HepG2 (cell line): ENCODE results near the gene TAF1D. TPM values are rescaled to one million over a fixed set of nuclear protein-coding genes. Genes with fewer than 3 reads are reported as not detected.

Experiments
- ARID5B ChIP-seq: IDR thresholded peaks from 2 replicates; pipeline ENCODE4 v1.4.0; 2020; ENCODE audit warnings: mild to moderate bottlenecking, missing genetic modification reagents
- ATF6 ChIP-seq: sonication (generic); formaldehyde crosslinking; conservative IDR thresholded peaks from 2 replicates; pipeline ENCODE4 v1.4.0; 2020; ENCODE audit warnings: missing genetic modification reagents
- GPBP1L1 ChIP-seq: sonication (generic); formaldehyde crosslinking; IDR thresholded peaks from 2 replicates; pipeline ENCODE4 v1.5.0; 2020; ENCODE audit warnings: mild to moderate bottlenecking, missing genetic modification reagents
- HMGXB4 ChIP-seq, 2 experiments: sonication (generic) in 1 of 2; formaldehyde crosslinking in 1 of 2; IDR thresholded peaks; 2 replicates each; pipeline versions ENCODE4 v1.4.0 to v1.6.1; 2018 to 2020; ENCODE audit warnings: missing genetic modification reagents in 2 of 2, borderline replicate concordance in 1 of 2, low read depth in 1 of 2, mild to moderate bottlenecking in 1 of 2, missing biosample characterization in 1 of 2
- SIN3A ChIP-seq: IDR thresholded peaks from 2 replicates; pipeline ENCODE4 v1.6.1; 2011; ENCODE audit warnings: low read depth, mild to moderate bottlenecking, control low read depth, low read length, borderline replicate concordance
- ZBTB10 ChIP-seq: sonication (generic); formaldehyde crosslinking; IDR thresholded peaks from 2 replicates; pipeline ENCODE4 v1.4.0; 2020; ENCODE audit warnings: missing genetic modification reagents, borderline replicate concordance
- ZBTB39 ChIP-seq: sonication (generic); formaldehyde crosslinking; IDR thresholded peaks from 2 replicates; pipeline ENCODE4 v1.5.0; 2020; ENCODE audit warnings: missing genetic modification reagents
- ZFP36 ChIP-seq: fragments of 150-350 bp; IDR thresholded peaks from 2 replicates; pipeline ENCODE4 v1.6.1; 2018; ENCODE audit warnings: borderline replicate concordance, low read length, low read depth; ENCODE audit not compliant: partially characterized antibody
- polyA plus RNA-seq, 8 experiments: library from polyadenylated mRNA; depleted of rRNA in 3 of 8; stranded (reverse) in 7 of 8; unstranded in 1 of 8; fragments of >200 nt; fragmentation: Illumina TruSeq in 4 of 8; extraction: Trizol in 4 of 8; gene quantifications; 2 replicates each; pipeline versions ENCODE4 v1.2.1 to v1.2.3, GENCODE V29; 2011 to 2016; ENCODE audit warnings: low read depth in 4 of 8, missing spikeins in 1 of 8, mixed read lengths in 1 of 8; ENCODE audit not compliant: insufficient read depth in 1 of 8
- total RNA-seq, 5 experiments: library from RNA; depleted of rRNA; stranded (reverse); fragments of >200 nt; fragmentation: Illumina TruSeq; extraction: Trizol; gene quantifications; 2 replicates each; pipeline ENCODE4 v1.2.3, GENCODE V29; 2016; ENCODE audit warnings: low read depth in 1 of 5

TAF1D gene
- total and polyA plus RNA-seq, 2 of the 13 experiments (the other 11 are each of a cell fraction or from before 2014, with no cell fraction given): 132 to 207 TPM

- TF ChIP-seq ZBTB39 (CRISPR knock-in tag) (0 out of 2 replicates have a peak, but pooled peaks have one; percentile 14), SIN3A (no peak), HMGXB4 (CRISPR knock-in tag; IDR thresholded peaks at IDR 0.05; ENCODE audit: borderline replicate concordance in 1 of 2, low read depth in 1 of 2) (peak in 1 of 2 experiments; percentile 6; a peak in 1 of 4 replicates), ARID5B (CRISPR knock-in tag) (peak; percentile 6; the same call in 1 of the 2 replicates), ZFP36 (no peak), ZBTB10 (no peak), GPBP1L1 (CRISPR knock-in tag) (no peak), ATF6 (CRISPR knock-in tag) (no peak)
These were observed 559 bp upstream of the TAF1D start (continued) for GRCh38 chr11:93741882-93742226.
